NCI-H2107 treated with DMSO at 0.1 percent for 48 hours (cell line): ENCODE results near the gene FMO3.

Source experiments
- DNase-seq: peaks from one replicate; lab custom pipeline; 2025; ENCODE audit not compliant: unreplicated experiment; lab: John Stamatoyannopoulos, UW

The FMO3 gene

GRCh38 chr1:171090604-171091003, at the start of gene FMO3:
Gene FMO3, plus strand, starts transcription at chr1:171090905. Its CDS starts 1,754 bp downstream, at chr1:171092659.
- no peak for DNase-seq

- no peak for DNase-seq
Observed at GRCh38 chr1:171048014-171048413, 42.7 kb upstream of the FMO3 start.

GRCh38 chr1:171052977-171053376, 37.7 kb upstream of the FMO3 start:
- no peak for DNase-seq

GRCh38 chr1:171055966-171056643, 34.6 kb upstream of the FMO3 start:
- no peak for DNase-seq

GRCh38 chr1:171061425-171062143, 29.1 kb upstream of the FMO3 start:
- no peak for DNase-seq

- no peak for DNase-seq
Observed at GRCh38 chr1:171062902-171063301, 27.8 kb upstream of the FMO3 start.

- DNase-seq: no peak
Observed at GRCh38 chr1:171075041-171075440, 15.7 kb upstream of the FMO3 start.

GRCh38 chr1:171081314-171081753, 9.4 kb upstream of the FMO3 start:
- peak; percentile 52 for DNase-seq

- no peak for DNase-seq
Observed at GRCh38 chr1:171081763-171082201, 8.9 kb upstream of the FMO3 start.

GRCh38 chr1:171082606-171083005, 8.1 kb upstream of the FMO3 start:
- DNase-seq: no peak

GRCh38 chr1:171083222-171083621, 7.5 kb upstream of the FMO3 start:
- peak; percentile 72 for DNase-seq

- DNase-seq: no peak
Observed at GRCh38 chr1:171084091-171084490, 6.6 kb upstream of the FMO3 start.

GRCh38 chr1:171084870-171085269, 5.8 kb upstream of the FMO3 start:
- no peak for DNase-seq

GRCh38 chr1:171087896-171088295, 2.8 kb upstream of the FMO3 start:
- DNase-seq: no peak

GRCh38 chr1:171103862-171104261, 13.2 kb downstream of the FMO3 start:
- no peak for DNase-seq

- peak; percentile 24 for DNase-seq
Observed at GRCh38 chr1:171107262-171107940, 16.7 kb downstream of the FMO3 start.

GRCh38 chr1:171107969-171108368, 17.3 kb downstream of the FMO3 start:
- peak; percentile 14 for DNase-seq

GRCh38 chr1:171109966-171110365, 19.3 kb downstream of the FMO3 start:
- no peak for DNase-seq

- no peak for DNase-seq
Observed at GRCh38 chr1:171110621-171111326, 20.1 kb downstream of the FMO3 start.

- no peak for DNase-seq
Observed at GRCh38 chr1:171112119-171112518, 21.4 kb downstream of the FMO3 start.

GRCh38 chr1:171113382-171113781, 22.7 kb downstream of the FMO3 start:
- DNase-seq: no peak
